Effector memory CD4-positive, alpha-beta T cell (primary cell): ENCODE data around the gene FAM114A1.
A peak's percentile ranks its signal among the peaks of the same experiment; 100 is the strongest.
"Not testable (repeated sequence)": the region's sequence is repeated elsewhere in the genome, so short reads cannot be mapped to it uniquely, and the experiment has no call there.

Source experiments
- DNase-seq, 3 donors: peaks; one replicate each; pipeline ENCODE4 v3.0.0-alpha.2; 2020
- H3K27ac ChIP-seq: 2 replicates; pipeline ENCODE4 v1.7.0; 2013; ENCODE audit warnings: mild to moderate bottlenecking, low read length, moderate library complexity; ENCODE audit not compliant: insufficient read depth, poor library complexity, severe bottlenecking
- H3K27me3 ChIP-seq: replicated peaks from 2 replicates; pipeline ENCODE4 v1.7.0; 2013; ENCODE audit warnings: mild to moderate bottlenecking, low read length; ENCODE audit not compliant: insufficient read depth, control insufficient read depth, poor library complexity, severe bottlenecking
- H3K36me3 ChIP-seq: 2 replicates; pipeline ENCODE4 v1.7.0; 2013; ENCODE audit warnings: mild to moderate bottlenecking, low read length, moderate library complexity; ENCODE audit not compliant: control insufficient read depth, insufficient read depth
- H3K4me1 ChIP-seq: 2 replicates; pipeline ENCODE4 v1.7.0; 2013; ENCODE audit warnings: low read length, mild to moderate bottlenecking; ENCODE audit not compliant: control insufficient read depth, insufficient read depth, poor library complexity, severe bottlenecking
- H3K4me3 ChIP-seq: 2 replicates; pipeline ENCODE4 v1.7.0; 2013; ENCODE audit warnings: low read length, low read depth, mild to moderate bottlenecking; ENCODE audit not compliant: insufficient read depth, poor library complexity, severe bottlenecking
- H3K9me3 ChIP-seq: 2 replicates; pipeline ENCODE4 v1.7.0; 2013; ENCODE audit warnings: mild to moderate bottlenecking, low read length, moderate library complexity; ENCODE audit not compliant: control insufficient read depth

The FAM114A1 gene

DNA sequence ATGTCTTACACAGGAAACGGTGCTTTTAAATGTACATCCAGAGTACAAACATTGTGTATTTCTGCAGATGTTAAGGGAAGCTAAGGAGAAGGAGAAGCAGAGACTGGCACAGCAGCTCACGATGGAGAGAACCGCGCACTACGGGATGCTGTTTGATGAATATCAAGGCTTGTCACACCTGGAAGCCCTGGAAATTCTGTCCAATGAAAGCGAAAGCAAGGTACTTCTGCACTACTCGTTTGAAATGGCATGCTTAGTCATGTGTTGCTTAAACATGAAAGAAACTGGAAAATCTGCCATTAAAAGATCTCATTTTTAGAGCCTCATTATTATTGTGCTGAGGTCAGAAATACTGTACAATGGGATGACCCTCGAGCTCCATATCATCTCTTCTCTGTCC, 47.2 kb downstream of the FAM114A1 start:
- Histone ChIP-seq H3K36me3 (no peaks in the 10 kb centered on the region), H3K27me3 (no peaks in the 10 kb centered on the region), H3K27ac (no peak overlapping the region), H3K9me3 (no peaks in the 10 kb centered on the region), H3K4me1 (no peaks in the 10 kb centered on the region), H3K4me3 (peak overlapping the region; percentile 26)
- no peak for DNase-seq

DNA sequence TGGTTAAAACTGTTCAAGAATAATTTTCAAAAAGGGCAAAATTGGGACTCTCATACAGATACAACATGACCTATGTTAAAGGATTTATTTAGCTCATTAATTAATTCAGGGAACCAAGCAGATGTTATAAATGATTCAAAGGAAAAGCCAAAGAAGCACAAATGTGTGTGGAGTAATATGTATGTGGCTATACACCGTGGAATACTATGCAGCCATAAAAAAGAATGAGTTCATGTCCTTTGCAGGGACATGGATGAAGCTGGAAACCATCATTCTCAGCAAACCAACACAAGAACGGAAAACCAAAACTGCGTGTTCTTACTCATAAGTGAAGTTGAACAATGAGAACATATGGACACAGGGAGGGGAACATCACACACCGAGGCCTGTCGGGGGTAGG, 48.7 kb downstream of the FAM114A1 start:
- not testable (repeated sequence) for H3K4me1 ChIP-seq, H3K9me3 ChIP-seq, H3K36me3 ChIP-seq, DNase-seq, H3K4me3 ChIP-seq, H3K27me3 ChIP-seq, H3K27ac ChIP-seq

DNA sequence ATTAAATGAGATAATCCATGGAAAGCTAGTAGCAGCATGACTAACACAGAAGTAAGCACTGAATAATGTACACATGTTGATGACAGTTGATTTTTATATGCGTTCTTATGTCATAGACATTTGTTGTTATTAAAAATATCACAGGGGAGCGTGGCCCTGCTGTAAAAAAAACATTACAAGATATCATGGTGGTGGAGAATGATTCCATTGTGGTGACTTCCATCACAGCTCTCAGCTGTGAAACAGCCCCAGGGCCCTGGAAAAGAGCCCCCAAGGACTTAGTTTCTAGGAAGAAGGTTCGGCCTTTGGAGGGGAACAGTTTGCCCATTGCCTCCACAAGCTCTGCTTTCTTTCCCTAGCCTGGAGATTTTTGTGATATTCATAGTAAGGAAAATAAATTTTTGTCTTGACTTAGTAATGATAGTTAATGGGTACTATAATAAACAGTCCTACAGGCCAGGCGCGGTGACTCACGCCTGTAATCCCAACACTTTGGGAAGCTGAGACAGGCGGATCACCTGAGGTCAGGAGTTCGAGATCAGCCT, 49.9 kb downstream of the FAM114A1 start:
- no peak overlapping the region for H3K4me3 ChIP-seq
- no peaks in the 10 kb centered on the region for H3K9me3 ChIP-seq
- no peak overlapping the region for H3K27ac ChIP-seq
- no peak for DNase-seq
- H3K27me3 ChIP-seq, result no peaks in the 10 kb centered on the region
- H3K36me3 ChIP-seq, result no peaks in the 10 kb centered on the region
- no peaks in the 10 kb centered on the region for H3K4me1 ChIP-seq

DNA sequence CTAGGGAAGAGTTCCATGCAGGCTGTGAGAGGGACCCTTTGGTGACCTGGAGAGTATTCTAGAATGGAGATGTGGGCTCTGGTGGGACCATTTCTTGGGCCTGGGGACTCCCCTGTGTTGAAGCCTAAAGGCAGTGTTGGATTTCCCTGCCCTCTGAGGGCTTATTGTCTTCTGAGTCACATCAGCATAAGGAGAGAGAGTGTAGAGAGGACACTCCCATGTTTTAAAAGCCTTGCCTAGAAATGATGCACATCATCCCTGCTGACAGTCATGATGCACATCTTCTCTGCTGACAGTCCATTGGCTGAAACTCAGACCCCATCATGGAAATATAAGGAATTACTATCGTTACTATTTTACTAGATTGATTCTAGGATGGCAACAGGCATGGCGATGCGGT, 51.9 kb downstream of the FAM114A1 start:
- Histone ChIP-seq H3K36me3 (no peaks in the 10 kb centered on the region), H3K4me1 (no peaks in the 10 kb centered on the region)
- DNase-seq, result no peak

DNA sequence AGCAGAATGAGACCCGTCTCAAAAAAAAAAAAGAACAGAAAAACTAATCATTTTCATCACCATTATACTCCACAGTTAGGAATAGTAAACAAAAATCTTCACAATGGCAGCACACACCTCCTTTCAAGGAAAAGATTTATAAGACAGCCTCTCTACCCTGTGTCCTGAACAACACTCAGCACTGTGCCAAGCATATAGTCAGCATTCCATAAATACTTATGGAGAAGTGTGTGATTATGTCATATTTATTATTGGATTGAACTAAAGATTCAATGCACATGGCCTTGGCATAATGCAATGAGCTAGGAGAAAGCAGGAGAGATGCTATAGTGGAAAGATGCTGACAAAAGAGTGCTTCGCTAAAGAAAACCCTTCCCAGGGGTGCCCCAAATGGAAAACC, 52.6 kb downstream of the FAM114A1 start:
- no peaks in the 10 kb centered on the region for H3K36me3 ChIP-seq
- H3K27me3 ChIP-seq, result no peaks in the 10 kb centered on the region
- no peak overlapping the region for H3K27ac ChIP-seq
- no peak overlapping the region for H3K4me3 ChIP-seq
- no peaks in the 10 kb centered on the region for H3K4me1 ChIP-seq
- DNase-seq, result no peak
- no peaks in the 10 kb centered on the region for H3K9me3 ChIP-seq

More for the DNA sequence above, 51.9 kb downstream of the FAM114A1 start:
- Histone ChIP-seq H3K27ac (no peak overlapping the region), H3K4me3 (no peak overlapping the region), H3K9me3 (no peaks in the 10 kb centered on the region), H3K27me3 (no peaks in the 10 kb centered on the region)

DNA sequence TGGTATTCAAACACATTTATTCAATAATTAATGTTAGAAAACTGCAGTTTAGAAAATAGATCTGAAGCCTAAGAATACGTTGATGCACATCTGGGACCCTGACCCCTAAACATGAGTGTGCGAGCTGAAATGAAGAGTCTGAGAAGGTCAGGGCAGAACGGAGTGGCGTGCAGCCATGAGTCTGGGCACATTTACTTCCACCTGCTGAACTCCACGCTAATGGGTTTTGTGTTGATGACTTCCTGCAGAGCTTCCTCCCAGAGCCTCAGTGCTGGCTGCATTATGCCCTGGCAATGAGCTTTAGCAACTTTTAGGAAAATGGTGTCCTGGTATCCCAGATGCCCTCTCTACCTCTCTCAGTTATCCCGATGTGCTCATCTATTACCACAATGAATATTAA, 53.1 kb downstream of the FAM114A1 start:
- no peak overlapping the region for H3K4me3 ChIP-seq
- H3K36me3 ChIP-seq, result no peaks in the 10 kb centered on the region
- H3K4me1 ChIP-seq, result no peaks in the 10 kb centered on the region
- DNase-seq, result no peak
- no peaks in the 10 kb centered on the region for H3K9me3 ChIP-seq
- no peak overlapping the region for H3K27ac ChIP-seq
- no peaks in the 10 kb centered on the region for H3K27me3 ChIP-seq

DNA sequence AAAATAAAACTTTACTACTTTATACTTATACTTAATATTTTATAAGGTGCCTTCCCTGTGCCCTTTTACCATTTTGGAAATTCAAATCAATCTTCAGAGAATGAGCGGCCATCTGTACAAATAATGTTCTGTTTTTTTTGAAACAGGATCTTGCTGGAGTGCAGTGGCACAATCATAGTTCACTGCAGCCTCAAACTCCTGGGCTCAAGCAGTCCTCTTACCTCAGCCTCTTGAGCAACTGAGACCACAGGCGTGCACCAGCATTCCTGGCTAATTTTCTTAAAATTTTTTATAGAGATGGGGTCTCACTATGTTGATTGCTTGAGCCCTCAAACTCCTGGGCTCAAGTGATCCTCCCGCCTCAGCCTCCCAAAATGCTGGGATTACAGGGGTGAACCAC, 53.5 kb downstream of the FAM114A1 start:
- Histone ChIP-seq H3K36me3 (no peaks in the 10 kb centered on the region), H3K4me3 (no peak overlapping the region), H3K27me3 (no peaks in the 10 kb centered on the region), H3K27ac (no peak overlapping the region), H3K9me3 (no peaks in the 10 kb centered on the region), H3K4me1 (no peaks in the 10 kb centered on the region)
- DNase-seq, result no peak

DNA sequence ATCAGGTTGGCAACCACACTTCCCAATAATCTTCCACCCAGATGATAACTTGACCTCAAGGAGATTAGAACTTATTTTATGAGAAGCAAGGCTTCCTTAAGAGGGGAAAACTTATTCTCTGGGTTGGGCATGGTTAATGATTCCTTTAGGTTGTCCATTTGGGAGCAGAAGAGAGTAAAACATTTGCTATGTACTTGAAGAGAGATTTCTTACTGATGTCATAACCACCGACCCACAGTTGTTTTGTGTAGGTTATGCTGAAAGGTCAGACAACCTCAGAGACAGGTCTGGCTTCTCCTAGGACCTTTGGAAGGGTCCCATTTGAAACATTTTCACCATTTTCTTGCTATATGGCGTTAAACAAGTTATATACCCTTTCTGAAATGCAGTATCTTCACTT, 56.1 kb downstream of the FAM114A1 start:
- H3K4me3 ChIP-seq, result no peak overlapping the region
- H3K4me1 ChIP-seq, result no peaks in the 10 kb centered on the region
- H3K9me3 ChIP-seq, result no peaks in the 10 kb centered on the region
- no peak for DNase-seq
- H3K36me3 ChIP-seq, result no peaks in the 10 kb centered on the region
- no peak overlapping the region for H3K27ac ChIP-seq
- H3K27me3 ChIP-seq, result no peaks in the 10 kb centered on the region

DNA sequence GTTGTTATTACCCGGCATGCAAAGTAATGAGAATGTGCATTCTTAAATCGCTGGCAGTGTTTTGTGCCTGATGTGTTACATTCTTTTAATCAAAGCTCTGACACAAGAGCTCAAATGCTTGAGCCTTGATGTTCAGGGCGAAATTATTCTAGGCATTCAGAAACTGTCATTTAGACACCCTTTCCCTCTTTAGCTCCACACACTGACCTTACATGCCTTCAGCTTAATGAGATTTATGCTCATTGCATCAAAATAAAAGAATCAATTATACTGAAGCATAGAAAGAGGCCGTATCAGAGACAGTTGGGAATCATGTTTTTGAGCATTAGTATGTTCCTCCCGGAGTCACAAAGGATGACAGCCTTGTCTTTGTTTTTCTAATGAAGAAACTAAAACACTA, 56.7 kb downstream of the FAM114A1 start:
- no peaks in the 10 kb centered on the region for H3K36me3 ChIP-seq
- no peaks in the 10 kb centered on the region for H3K27me3 ChIP-seq
- H3K27ac ChIP-seq, result no peak overlapping the region
- H3K4me1 ChIP-seq, result no peaks in the 10 kb centered on the region
- DNase-seq, result no peak
- H3K4me3 ChIP-seq, result no peak overlapping the region
- no peaks in the 10 kb centered on the region for H3K9me3 ChIP-seq

DNA sequence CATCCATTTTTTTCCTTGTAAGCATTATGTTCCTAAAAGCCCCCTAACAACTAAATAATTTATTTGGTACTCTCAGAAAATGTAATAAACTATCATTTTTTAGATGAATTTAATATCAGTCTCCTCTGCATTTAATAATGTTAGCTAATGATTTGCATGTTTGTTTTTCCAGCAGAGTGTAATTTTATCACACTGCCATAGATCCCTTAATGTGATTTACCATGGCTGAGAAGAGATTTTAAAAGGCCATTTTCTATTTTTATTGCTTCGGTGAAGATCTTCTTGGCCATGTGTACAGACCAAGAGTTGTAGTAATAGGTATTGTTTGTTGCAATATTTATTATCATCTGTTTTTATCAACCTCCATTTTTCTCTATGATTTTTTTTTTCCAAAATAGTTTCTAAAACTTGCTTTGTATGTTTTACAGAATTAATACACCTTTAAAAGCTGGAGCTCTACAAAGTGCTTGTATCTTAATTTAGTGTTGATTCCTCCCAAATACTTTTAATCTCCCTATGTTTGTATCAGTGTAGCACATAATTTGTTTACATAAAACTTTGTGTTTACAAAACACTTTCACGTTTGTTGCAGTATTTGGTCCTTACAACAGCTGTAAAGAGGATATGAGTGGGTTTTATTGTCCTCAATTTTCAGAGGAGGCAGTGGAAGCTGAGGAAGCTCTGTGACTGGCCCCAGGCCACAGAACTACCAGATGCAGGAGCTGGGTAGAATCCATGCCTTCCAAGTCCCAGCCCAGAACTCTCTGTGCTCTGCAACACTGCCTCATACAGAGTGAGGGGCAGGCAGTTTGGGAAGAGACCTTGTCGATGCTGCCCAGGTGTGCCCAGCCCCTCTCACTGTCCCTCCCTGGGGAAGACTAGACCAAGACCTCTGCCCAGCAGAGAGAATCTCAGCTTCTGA, 58.1 kb downstream of the FAM114A1 start:
- Histone ChIP-seq H3K36me3 (no peaks in the 10 kb centered on the region), H3K4me3 (no peak overlapping the region), H3K27ac (no peak overlapping the region), H3K4me1 (no peaks in the 10 kb centered on the region), H3K27me3 (no peaks in the 10 kb centered on the region), H3K9me3 (no peaks in the 10 kb centered on the region)
- no peak for DNase-seq
